Lower leg skin (tissue), 4 donors: ENCODE results near the gene SLC4A5. TPM values are rescaled to one million over a fixed set of nuclear protein-coding genes. Genes with fewer than 3 reads are reported as not detected.
A peak's percentile ranks its signal among the peaks of the same experiment; 100 is the strongest.

Experiments used
- DNase-seq, 2 donors: peaks; one replicate each; pipeline ENCODE4 v3.0.0-alpha.2; 2019; ENCODE audit warnings: low spot score in 2 of 2
- H3K4me3 ChIP-seq: fragments of 200-600 bp; sonication (generic); 2 replicates; pipeline ENCODE4 v1.5.1; 2017; ENCODE audit warnings: mild to moderate bottlenecking, low read depth; ENCODE audit not compliant: poor library complexity, severe bottlenecking
- CTCF ChIP-seq, 3 donors: fragments of 450-650 bp; IDR thresholded peaks; one replicate each; pipeline ENCODE4 v1.5.1; 2016; ENCODE audit warnings: antibody characterized with exemption in 3 of 3, mild to moderate bottlenecking in 3 of 3, moderate library complexity in 2 of 3
- POLR2A ChIP-seq, 2 donors: fragments of 450-650 bp; IDR thresholded peaks; one replicate each; pipeline ENCODE4 v1.6.1; 2016 to 2017; ENCODE audit warnings: antibody characterized with exemption in 2 of 2, mild to moderate bottlenecking in 1 of 2, moderate library complexity in 1 of 2
- WGBS, 2 donors: methylation state at CpG; one replicate each; pipeline ENCODE4 v1.1.5; 2018; 5-methylcytosine and 5-hydroxymethylcytosine counted together
- intact Hi-C: fragments of 100-400 bp; cut with DNase I; formaldehyde crosslinking; loops from one replicate; pipeline ENCODE4 v1.15.0; 2023; ENCODE audit warnings: low total_unique reads
- total RNA-seq, 4 donors: library from RNA; depleted of rRNA; stranded (reverse); fragments of >200 nt; gene quantifications; one replicate each; pipeline ENCODE4 v1.1.0, GENCODE V29; 2016

Gene SLC4A5
- total RNA-seq, 4 donors from 2014 or later, result 3.0 to 5.6 (median 3.7) TPM

DNA sequence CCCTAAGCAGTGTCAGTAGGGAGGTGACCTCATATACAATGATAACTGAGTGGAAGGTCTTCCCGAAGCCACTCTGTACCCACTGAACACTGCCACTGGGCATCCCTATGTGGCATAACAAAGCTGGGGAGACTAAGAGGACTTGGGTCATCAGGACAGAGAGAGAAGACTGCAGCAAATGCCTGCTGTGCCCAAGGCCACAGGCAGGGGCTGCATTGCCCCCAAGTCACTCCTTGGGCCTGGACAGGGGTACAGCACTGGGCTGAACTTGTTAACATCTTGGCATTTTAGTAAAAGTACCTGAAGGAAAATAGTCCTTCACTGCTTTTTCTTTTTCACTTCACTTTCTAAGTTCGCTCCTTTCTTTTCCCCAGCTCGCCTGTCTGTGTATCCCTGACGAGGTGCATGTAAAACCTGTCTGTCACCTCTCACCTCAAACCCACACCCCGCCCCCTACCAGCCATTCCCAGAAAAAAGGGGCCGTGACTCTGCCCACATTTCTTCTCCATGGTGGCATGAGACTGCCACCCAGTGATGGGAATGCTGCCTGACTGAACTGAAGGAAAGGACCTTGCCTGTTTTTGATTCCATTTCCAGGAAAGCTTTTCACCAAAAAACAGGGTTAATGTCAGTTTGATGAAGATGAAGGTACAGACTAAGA, 81.9 kb downstream of the SLC4A5 start:
- 45 to 57% methylated on average over 6 of the region's 6 CpGs for WGBS, 2 donors
- intact Hi-C loops, result no loop called here
- TF ChIP-seq POLR2A (IDR thresholded peaks at IDR 0.05) (no peak), CTCF (IDR thresholded peaks at IDR 0.05) (no peak)
- no peak overlapping the region for H3K4me3 ChIP-seq
- no peak for DNase-seq

DNA sequence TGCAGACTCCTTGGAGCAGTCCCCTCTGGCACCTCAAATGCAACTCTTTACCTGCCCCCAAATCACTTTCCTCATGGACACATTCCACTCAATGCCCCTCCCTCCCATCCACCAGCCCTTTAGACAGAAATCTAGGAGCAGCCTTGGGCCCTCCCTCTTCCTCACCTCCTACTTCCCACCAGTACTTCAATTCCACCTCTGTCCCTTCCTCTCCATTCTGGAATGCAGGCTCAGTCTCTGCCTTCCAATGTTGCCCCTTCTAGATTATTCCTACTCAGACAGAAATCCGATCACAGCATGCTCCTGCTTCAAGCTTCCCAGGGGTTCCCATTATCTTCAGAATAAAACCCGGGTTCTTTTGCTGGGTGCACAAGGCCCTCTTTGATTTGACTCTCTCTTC, 82.7 kb downstream of the SLC4A5 start:
- 69 to 77% methylated on average over 2 of the region's 2 CpGs for WGBS, 2 donors
- DNase-seq, result no peak
- H3K4me3 ChIP-seq, result no peak overlapping the region
- TF ChIP-seq POLR2A (IDR thresholded peaks at IDR 0.05), result no peak
- no peak for TF ChIP-seq CTCF (IDR thresholded peaks at IDR 0.05)
- intact Hi-C loops, result no loop called here

DNA sequence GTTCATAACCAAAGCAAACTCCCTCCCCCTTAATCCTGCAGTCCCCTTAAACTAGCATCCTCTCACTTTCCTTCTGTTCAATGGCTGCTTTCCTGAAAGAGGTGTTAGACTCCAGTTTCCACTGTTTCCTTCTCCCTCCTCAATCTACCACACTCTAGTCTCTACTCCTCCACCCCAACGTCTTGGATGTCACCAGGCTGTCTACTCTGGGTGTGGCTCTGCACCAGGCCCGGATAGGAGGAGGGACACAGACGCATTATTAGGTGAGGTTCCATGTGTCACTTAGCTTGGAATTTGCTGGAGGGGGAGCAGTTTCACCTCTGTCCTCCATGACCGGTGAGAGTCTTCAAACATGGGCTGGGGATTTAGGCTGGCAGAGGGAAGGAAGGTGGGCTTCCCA, 83.5 kb downstream of the SLC4A5 start:
- 65 to 80% methylated on average over 4 of the region's 4 CpGs for WGBS, 2 donors
- intact Hi-C loops, result no loop called here

DNA sequence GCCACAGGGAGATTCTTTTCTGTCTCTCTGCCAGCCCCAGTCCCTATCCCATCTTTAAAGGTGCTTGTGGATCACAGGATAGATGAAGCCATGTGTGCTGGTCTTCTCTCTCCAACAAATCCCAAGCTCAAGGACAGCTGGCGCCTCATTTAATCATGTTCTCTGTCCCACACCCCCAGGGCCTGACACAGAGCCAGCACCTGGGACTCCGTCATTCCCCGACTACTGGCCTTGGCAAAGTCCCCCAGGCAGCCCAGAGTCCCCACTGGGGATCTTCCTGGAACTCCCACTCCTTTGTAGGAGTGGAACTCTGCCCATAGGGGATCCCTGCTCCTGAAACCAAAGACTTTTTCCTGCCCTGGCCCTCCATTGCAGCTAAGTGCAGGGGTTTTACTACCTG, 84.0 kb downstream of the SLC4A5 start:
- TF ChIP-seq CTCF (IDR thresholded peaks at IDR 0.05), result no peak
- no peak for TF ChIP-seq POLR2A (IDR thresholded peaks at IDR 0.05)
- no peak overlapping the region for H3K4me3 ChIP-seq
- WGBS, 2 donors, result 54 to 76% methylated on average over 3 of the region's 3 CpGs
- no peak for DNase-seq
- intact Hi-C loops, result no loop called here

More for the DNA sequence above, 83.5 kb downstream of the SLC4A5 start:
- no peak for DNase-seq
- no peak for TF ChIP-seq POLR2A (IDR thresholded peaks at IDR 0.05)
- no peak for TF ChIP-seq CTCF (IDR thresholded peaks at IDR 0.05)
- H3K4me3 ChIP-seq, result no peak overlapping the region

- peak in 1 of 2 donors; percentile 52 for DNase-seq
- TF ChIP-seq CTCF (IDR thresholded peaks at IDR 0.05) (no peak), POLR2A (IDR thresholded peaks at IDR 0.05) (no peak)
- no peak overlapping the region for H3K4me3 ChIP-seq
- intact Hi-C loops, result no loop called here
- WGBS, 2 donors, result 90% methylated on average over 18 of the region's 18 CpGs
Measured at GRCh38 chr2:74255660-74256213, 87.5 kb downstream of the SLC4A5 start.

DNA sequence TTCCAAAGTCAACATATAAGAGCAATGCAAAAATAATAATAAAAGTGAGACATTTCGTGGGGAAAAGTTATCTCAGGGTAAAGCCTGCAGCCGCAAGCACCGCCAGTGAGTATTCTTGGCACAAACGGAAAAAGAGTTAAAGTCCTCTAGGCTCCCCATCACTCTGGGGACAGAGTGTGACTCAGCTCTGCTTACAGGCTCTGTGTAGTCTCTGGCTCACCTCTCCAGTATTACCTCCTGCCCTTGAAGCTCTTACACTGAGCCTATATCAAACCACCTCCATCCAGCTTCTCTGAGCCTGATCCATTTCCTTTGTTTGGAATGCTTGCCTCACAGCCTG, 89.3 kb downstream of the SLC4A5 start:
- no peak for DNase-seq
- no peak overlapping the region for H3K4me3 ChIP-seq
- no peak for TF ChIP-seq CTCF (IDR thresholded peaks at IDR 0.05)
- TF ChIP-seq POLR2A (IDR thresholded peaks at IDR 0.05), result no peak
- intact Hi-C loops, result no loop called here
- WGBS, 2 donors, result 76 to 83% methylated on average over 4 of the region's 4 CpGs
